HG03159 (cell line): Measurements from ENCODE around the gene FPR1.
"Not testable (repeated sequence)": the region's sequence is repeated elsewhere in the genome, so short reads cannot be mapped to it uniquely, and the experiment has no call there.

ENCODE experiments used
- ATAC-seq: cut with Tn5 transposase; IDR thresholded peaks from one replicate; pipeline ENCODE4 v1.9.1; 2021; ENCODE audit warnings: mild to moderate bottlenecking, moderate library complexity; ENCODE audit not compliant: unreplicated experiment

FPR1 gene

DNA sequence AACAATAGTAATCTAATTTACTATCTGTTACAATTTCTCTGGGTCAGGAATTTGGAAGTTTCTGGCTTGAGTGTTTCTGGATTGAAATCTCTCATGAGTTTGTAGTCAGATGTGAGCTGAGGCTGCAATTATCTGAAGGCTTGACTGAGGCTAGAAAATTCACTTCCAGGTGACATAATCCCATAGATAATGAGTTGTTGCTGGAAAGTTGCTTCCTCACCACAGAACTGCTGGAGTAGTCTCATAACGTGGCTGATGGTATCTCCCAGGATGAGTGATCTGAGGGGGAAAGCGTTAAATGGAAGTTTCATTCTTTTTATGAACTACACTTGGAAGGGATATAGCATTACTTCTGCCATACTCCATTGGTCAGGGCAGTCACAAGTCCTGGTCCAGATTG, 28.0 kb upstream of the FPR1 start:
- no peak for ATAC-seq

DNA sequence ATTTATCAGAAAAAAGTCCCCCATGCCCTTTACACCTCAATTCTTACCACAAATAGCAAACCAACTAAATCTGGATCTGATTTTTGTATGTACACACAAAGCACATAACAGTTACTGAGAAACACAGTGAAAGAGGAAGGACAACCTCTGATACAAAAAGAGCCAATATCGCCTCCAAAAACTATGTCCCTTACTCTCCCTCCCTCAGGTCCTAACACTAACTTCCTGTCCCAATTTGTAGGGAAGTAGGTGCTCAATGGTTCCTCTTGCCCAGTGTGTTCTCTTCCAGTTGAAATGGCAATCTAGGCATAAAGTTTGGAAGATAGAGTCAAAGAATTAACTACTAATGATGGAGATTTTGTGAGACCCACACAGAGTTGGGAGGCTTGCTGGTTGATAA, 27.5 kb upstream of the FPR1 start:
- no peak for ATAC-seq

DNA sequence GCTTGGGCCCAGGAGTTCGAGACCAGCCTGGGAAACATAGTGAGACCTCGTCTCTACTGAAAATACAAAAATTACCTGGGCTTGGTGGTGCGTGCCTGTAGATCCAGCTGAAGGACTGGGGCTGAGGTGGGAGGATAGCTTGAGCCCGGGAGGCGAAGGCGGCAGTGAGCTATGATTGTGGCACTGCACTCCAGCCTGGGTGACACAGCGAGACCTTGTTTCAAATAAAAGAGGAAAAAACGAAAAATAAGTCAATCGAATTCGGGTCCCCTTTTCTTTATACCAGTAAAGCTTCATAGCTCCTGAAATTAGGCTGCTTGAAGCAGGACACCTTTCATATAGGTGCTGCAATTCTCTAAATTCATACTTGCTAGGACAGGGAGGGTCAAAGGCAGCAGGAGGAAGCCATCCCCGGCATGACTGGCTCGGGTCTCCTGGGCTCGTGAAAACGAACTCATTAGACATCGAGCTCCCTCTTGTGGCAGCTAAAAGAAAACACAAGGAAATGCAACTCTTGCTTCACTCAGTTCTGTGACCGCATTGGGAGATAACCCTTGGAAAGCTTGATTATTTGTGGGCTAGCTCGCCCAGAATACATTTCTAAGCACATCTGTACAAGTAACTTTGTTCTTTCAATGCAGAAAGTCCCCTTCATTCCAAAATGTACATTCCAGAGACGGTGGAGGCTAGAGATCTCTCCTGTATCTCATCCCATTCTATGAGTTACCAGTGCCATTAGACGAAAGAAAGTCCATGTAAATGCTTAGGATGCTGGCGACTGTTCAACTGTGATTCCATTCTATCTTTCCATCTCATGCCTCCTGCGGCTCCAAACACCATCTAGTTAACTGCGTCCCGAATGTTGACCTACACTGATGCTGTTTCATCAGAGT, 26.1 kb upstream of the FPR1 start:
- no peak for ATAC-seq

DNA sequence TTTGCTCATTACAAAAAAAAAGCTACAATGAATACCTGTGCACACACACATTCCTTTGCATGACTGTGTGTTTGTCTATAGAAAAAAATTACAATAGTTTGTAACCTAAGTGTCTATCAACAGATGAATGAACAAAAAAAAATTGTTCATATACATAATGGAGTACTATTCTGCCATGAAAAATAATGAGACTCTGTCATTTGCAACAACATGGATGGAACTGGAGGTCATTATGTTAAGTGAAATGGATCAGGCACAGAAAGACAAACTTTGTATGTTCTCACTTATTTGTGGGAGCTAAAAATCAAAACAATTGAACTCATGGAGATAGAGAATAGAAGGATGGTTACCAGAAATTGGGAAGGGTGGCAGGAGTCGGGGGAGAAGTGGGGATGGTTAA, 24.9 kb upstream of the FPR1 start:
- not testable (repeated sequence) for ATAC-seq

DNA sequence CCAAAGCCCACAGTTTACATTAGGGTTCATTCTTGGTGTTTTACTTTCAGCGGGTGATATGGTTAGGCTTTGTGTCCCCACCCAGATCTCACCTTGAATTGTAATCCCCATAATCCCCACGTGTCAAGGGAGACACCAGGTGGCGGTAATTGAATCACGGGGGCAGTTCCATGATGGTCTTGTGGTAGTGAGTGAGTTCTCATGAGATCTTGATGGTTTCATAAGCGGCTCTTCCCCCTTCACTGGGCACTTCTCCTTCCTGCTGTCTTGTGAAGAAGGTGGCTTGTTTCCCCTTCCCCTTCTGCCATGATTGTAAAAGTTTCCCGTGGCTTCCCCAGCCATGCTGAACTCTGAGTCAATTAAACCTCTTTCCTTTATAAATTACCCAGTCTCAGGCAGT, 21.3 kb upstream of the FPR1 start:
- no peak for ATAC-seq

DNA sequence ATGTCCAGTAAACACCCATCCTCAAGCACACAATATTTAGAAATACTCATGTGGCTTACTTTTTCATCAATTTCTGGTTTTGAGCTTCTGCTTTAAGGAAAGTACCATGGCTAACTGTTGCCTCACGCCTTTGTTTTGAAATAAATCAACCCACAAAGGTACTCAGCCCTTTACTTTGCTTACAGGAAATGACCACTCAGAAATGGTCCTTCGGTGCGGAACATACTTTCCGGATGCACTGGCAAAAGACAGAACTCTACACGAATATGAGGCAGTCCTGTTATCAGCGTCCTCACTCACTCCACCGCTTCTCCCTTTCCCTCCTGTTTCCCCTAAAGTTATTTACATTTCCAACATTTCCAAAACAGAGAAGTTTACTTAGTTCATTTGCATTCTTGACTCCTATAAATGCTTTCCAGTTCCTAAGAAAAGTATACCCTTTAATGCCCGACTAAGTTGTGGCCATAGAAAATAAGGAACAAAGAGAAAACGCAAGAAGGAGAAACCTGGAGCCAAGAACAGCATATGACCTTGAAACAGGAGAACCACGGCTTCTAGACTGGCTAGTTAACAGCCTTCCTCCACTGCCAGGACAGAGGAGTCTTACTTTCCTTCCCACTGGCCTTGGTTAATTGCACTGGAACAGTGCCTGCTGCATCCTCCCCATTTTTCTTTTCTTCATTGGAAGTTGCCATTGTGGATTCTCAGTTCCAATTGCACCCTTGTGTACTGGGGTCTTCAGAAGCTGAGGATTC, 19.9 kb upstream of the FPR1 start:
- ATAC-seq = no peak

DNA sequence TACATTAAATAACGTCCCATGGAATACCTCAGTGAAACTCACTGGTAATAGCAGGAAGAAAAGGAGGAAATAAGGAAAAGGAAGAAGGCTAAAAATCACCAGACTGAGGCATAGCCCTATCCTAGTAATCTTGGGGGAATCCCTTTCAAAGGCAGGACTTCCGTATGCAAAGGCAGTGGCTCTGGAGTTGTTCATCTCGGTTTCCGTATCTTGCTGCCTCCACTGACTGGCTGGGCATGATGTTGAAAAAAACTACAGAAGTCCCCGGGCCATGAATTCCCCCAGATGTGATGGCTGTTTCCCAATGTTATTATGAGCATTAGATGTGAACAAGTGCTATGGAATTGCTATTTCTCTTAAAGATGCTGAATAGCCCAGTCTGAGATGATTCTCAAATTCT, 14.8 kb upstream of the FPR1 start:
- ATAC-seq = no peak

DNA sequence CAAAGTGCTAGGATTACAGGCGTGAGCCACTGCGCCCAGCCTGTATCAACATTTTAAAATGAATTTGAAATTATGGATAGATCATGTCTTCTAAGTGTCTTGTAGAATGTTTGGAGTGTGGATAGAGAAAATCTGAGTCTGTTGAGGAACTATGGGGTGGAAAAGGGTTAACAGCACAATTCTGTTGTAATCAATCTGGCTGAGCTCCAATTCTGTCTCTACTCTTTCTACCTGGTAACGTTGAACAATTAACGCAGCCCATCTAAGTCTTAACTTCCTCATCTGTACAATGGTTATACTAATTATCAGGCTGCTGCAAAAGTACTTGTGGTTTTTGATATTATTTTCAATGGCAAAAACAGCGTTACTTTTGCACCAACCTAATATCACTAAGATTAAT, 13.4 kb upstream of the FPR1 start:
- ATAC-seq = no peak

DNA sequence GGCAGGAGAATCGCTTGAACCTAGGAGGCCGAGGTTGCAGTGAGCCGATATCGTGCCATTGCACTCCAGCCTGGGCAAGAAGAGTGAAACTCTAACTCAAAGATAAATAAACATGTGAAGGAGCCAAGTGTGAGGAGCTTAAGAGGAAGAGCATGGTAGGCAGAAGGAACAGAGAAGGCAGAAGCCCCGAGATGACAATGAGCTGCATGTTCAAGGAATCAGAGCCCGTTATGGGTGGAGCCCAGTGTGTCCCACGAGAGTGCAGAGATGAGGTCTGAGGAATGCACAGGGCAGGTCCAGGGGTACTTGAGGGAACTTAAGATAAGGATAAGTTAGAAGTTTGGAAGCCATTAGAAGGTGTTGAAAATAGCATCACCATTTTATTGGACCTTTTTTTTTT, 10.0 kb upstream of the FPR1 start:
- ATAC-seq = no peak

DNA sequence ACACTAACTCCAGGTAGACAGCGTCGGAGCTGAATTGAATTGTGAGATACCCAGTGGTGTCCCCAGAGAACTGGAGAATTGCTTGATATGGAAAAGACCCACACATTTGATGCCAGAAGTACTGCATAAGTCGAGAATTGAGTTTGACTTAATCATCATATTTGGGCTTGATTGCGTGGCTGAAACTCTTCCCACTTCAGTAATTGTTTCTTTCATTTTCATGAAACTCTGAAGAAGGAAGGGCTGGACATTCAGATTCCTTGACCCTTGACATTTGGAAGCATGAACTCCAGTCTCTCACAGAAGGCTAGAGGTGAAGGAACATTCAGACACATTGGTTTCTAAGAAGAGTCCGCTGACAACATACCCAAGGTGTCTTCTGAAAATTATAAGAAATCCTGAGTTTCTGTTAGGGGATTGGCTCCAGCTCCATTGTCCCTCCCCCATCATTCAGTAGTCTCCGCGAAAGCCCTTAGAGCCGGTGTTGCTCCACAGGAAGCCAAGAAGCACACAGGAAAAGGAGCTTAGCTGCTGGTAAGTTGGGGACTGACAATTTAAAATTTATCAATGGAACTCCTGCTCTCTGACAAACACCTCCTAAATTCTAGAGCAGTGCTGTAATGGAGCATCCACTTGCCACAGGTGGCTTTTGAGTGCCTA, 9.1 kb upstream of the FPR1 start, which contains the start of gene FPR2:
FPR2 (plus strand) TSS at position 484 of the 660 bp plus-strand sequence. CDS start 7,479 bp downstream, outside the sequence.
- ATAC-seq = no peak

DNA sequence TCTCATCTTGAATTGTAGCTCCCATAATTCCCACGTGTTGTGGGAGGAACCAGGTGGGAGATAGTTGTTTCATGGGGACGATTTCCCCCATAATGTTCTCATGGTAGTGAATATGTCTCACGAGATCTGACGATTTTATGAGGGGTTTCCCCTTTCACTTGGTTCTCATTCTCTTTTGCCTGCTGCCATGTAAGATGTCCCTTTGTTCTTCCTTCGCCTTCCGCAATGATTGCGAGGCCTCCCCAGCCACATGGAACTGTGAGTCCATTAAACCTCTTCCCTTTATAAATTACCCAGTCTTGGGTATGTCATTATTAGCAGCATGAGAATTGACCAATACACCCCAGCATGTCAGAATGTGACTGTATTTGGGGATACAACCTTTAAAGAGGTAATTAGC, 3.9 kb upstream of the FPR1 start:
- ATAC-seq = no peak

DNA sequence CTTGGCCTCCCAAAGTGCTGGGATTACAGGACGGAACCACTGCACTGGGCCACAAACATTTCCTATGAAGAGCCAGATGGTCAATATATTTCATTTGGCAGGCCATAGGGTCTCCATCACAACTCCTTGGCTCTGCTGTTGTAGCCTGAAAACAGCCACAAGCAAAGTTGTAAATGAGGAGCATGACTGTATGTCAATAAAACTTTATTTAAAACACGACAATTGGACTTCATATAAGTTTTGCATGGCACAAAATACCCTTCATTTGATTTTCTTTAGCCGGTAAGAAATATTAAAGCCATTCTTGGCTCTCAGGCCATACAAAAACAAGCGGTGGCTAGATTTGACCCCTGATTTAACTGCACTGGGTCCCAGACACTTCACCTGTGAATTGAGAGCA, 3.1 kb upstream of the FPR1 start:
- ATAC-seq = no peak

DNA sequence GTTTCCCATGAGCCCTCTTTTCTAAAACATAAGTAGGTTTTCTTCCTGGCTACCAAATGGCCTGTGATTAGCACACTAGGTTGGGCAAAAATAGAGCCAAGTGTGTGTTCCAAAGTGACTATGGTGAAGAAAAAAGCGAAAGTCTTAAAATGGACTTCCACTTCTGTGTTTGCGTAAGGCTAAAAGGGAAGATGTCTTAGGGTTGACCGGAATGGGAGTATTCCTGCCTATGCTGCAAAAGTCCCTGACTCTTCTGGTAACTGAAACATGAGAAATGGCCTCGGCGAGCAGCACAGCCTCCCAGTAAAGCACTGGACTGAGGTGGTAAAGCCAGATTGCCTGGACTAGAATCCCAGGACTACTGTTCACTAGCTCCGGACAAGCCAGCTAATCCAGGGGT, 2.4 kb upstream of the FPR1 start:
- ATAC-seq = no peak

DNA sequence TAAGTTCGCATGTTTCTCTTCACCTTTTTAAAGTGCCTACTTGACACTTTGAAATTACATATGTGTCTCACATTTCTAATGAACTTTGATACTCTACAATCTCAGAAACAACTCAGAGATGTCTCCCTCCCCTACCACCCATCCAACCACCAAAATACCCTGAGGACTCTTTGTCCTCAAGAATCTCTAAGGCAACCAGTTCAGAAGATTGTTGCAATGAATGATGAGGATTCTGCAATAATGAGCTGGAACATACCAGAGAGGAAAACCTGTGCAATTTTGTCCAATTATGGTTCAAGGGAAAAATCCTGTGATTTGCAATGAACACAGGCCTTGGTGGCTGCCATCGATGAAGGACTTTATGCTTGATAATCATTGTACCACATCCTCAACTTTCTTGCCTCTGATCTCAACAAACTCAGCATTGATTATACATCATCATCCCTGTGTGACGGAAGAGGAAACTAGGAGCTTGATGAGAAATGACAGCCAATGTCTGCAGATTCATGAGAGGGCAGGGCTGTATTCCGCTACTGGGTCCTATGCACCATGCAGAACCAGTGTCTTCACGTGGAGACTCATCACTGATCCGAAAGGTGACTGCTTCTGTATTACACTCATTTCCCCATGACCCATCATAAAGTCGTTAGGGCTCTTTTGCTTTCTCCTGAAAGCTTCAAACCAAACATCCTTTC, 1.1 kb downstream of the FPR1 start:
- no peak for ATAC-seq

DNA sequence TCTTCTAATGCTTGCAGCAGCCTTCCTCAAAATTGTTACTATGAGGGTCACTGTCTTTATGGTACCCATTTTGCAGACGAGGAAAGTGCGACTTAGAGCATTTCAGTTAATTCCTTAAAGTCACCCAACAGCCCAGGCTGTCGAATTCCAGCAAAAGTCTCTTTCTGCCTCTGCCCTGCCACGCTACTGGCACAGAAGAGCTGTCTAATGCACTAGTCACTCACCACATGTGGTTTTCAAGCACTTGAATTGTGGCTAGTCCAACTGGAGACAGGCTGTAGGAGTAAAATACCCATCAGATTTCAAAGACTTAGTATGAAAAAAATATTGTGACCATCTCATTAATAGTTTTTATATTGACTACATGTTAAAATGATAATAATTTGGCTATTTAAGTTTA, 1.7 kb downstream of the FPR1 start:
- no peak for ATAC-seq

DNA sequence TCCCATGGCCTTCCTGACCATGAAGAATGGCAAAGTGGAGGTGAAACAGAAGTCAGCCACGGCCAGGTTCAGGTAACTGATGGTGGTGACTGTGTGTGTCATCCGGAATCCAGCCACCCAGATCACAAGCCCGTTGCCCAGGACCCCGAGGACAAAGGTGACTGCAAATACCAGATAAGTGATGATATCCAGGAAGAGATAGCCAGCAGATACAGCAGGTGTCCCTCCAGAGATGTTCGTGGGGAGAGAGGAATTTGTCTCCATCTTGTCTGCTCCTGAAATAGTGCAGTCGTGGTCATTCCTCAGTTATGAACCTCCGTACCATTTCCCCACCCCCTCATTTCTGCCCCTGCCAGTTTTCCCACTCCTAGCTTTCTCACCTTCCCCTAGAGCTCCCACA, 4.9 kb downstream of the FPR1 start:
- no peak for ATAC-seq

DNA sequence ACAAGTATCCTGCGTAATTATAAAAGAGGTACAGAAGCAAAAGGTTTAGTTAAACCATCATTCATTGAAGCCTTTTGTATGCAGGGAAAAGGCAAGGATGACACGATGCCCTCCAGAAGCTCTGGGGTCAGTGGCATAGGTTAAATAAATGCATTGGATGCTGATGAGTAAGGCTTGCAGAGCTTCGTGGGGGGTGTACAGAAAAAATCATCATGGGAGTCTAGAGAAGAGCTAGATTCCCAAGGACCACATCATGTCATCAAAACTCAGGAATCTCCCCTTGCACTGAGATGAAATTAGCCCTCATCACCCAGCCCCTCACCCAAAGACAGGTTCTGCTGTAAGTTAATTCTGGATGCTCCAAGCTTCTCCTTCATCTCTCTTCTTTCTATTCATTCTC, 8.3 kb downstream of the FPR1 start:
- ATAC-seq = no peak

DNA sequence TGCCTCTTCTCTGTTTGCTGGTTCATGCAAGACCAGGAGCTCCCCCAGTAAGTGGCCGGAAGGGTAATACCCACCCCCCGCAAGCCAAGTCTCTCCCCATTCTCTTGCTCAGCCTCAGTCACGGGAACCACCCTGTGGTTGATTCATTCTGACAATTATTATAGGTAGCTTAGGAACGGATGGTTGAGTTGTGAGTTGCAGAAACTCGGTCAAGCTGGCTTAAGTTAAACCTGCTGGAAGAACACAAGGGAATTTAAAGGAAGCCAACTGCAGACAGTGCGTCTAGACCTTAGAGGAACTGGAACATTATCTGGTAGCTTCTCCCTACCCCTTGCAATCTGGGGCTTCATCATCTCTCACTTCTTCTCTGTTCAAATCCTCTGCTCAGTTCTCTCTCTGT, 8.9 kb downstream of the FPR1 start:
- no peak for ATAC-seq

DNA sequence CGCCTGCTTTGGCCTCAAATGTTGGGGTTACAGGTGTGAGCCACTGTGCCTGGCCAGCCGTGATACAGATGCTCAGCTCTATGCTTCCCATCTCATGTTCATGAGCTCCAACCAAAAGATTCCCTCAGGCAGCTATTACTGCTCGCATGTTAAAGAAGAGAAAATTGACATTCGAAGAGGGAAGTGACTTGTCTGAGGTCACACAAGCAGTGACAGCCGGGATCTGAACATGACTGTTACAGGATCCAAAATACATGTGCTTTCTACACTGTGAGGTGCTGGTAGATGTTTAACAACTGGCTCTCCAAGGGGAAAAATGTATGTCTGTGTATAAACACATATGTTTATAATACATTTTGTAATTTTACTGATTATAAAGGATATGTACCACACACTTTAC, 11.3 kb downstream of the FPR1 start:
- no peak for ATAC-seq

DNA sequence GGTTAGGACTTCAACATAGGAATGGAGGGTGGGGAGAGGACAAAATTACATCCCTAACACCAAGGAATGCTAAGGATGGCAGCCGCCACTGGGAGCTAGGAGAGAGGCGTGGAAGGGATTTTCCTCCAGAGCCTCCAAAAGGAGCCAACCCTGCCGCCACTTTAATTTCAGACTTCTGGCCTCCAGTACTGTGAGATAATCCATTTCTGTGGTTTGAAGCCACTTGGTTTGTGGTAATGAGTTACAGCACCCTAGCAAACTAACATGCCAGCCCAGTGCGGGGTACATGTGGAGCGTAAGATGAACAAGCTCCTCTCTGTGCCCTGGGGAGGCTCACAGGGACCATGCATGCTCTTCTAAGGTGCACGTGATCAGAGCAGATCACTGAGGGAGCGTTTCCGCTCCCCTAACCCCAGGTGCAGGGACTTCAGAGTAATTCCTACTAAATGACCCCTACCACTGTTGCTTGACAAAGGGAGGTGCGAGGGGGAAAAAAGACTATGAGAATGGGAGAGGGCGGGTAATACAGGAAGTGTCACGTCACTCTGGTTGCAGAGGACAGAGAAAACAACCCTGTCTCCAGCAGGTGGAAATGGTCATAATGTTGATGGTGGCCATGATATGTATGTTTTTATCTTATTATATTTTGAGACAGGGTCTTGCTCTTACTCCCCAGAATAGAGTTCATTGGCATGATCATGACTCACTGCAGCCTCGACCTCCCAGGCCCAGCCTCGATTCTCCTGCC, 12.0 kb downstream of the FPR1 start:
- no peak for ATAC-seq
